ENCODE data around the gene ZNF287. TPM values are rescaled to one million over a fixed set of nuclear protein-coding genes. Genes with fewer than 3 reads are reported as not detected.

Gene ZNF287
- total RNA-seq (10 to 100 TPM; 18.8 to 21.6 TPM), polyA plus RNA-seq (10 to 100 TPM in 2 of 3 donors, 1 to 10 TPM in 1; 9.4 to 15.1 (median 11.4) TPM), total RNA-seq (12.0 to 32.9 (median 14.9) reads per million in 6 experiments)

- peak; percentile 94 to 96 for ATAC-seq
- Mint-ChIP-seq H3K4me1 (peaks cover 10 to 26% (median 19%) of the 10 kb centered on the region in 4 donors), H3K27ac (peak within 1 kb of the TSS; percentile 81 to 98 (median 96)), H3K9me3 (no peaks in the 10 kb centered on the region), H3K36me3 (peaks cover 5 to 17% (median 13%) of the 10 kb centered on the region in 3 donors), H3K4me3 (peak within 1 kb of the TSS; percentile 81 to 92 (median 86)), H3K27me3 (peaks cover 0 to 7% (median 2%) of the 10 kb centered on the region in 5 donors)
- POLR2A ChIA-PET, result interaction anchor here (1.1 to 1.7 kb wide), 2 partner anchors 15 to 33 kb away, joined by 6 to 9 read pairs; no protein-coding TSS in a partner anchor
- DNase-seq, result peak; percentile 90 to 98 (median 94)
Measured at GRCh38 chr17:16568541-16569357, at the start of gene ZNF287. Gene ZNF287 (minus strand): TSS chr17:16569204. CDS start chr17:16567731, 1,473 bp downstream.

GRCh38 chr17:16617481-16618060 lies 48.6 kb upstream of the ZNF287 start:
- no peaks in the 10 kb centered on the region for H3K4me1 Mint-ChIP-seq
- DNase-seq, result no peak
- H3K4me3 Mint-ChIP-seq, result no peak overlapping the region
- H3K27me3 Mint-ChIP-seq, result no peaks in the 10 kb centered on the region
- peaks cover 18 to 97% (median 57%) of the 10 kb centered on the region in 9 donors for H3K9me3 Mint-ChIP-seq
- POLR2A ChIA-PET, result no interaction called here
- no peak for ATAC-seq
- peaks cover 5 to 55% (median 43%) of the 10 kb centered on the region in 3 donors for H3K36me3 Mint-ChIP-seq
- H3K27ac Mint-ChIP-seq, result peak overlapping the region in 1 of 10 donors; percentile 15

DNA sequence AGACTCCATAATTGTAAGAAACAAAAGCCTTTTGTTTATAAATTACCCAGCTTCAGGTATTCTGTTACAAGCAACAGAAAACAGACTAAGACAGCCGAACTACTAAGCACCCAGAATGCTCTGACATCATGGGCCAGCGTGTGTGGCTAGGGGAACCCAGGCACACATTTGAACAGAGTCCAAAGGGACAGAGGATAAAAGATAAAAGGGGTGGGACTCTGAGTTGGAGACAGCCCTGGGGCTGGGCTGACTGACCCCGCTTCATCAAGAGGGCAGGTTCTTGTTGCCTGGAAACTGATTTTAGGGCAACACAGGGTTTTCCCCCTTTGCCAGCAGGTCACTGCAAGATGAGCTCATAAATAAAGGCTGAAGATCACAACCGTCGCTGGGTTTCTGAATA lies 30.5 kb upstream of the ZNF287 start:
- Mint-ChIP-seq H3K27ac (no peak overlapping the region), H3K4me3 (no peak overlapping the region), H3K27me3 (peaks cover 0 to 6% (median 4%) of the 10 kb centered on the region in 5 donors), H3K9me3 (peaks cover 6 to 25% (median 11%) of the 10 kb centered on the region in 9 donors), H3K36me3 (peaks cover 0 to 14% (median 9%) of the 10 kb centered on the region in 3 donors), H3K4me1 (no peaks in the 10 kb centered on the region)
- DNase-seq (no peak), ATAC-seq (no peak)
- POLR2A ChIA-PET, result no interaction called here

GRCh38 chr17:16593356-16594102 lies 24.5 kb upstream of the ZNF287 start:
- Mint-ChIP-seq H3K27me3 (peaks cover 3 to 33% (median 22%) of the 10 kb centered on the region in 5 donors), H3K36me3 (no peaks in the 10 kb centered on the region)

DNA sequence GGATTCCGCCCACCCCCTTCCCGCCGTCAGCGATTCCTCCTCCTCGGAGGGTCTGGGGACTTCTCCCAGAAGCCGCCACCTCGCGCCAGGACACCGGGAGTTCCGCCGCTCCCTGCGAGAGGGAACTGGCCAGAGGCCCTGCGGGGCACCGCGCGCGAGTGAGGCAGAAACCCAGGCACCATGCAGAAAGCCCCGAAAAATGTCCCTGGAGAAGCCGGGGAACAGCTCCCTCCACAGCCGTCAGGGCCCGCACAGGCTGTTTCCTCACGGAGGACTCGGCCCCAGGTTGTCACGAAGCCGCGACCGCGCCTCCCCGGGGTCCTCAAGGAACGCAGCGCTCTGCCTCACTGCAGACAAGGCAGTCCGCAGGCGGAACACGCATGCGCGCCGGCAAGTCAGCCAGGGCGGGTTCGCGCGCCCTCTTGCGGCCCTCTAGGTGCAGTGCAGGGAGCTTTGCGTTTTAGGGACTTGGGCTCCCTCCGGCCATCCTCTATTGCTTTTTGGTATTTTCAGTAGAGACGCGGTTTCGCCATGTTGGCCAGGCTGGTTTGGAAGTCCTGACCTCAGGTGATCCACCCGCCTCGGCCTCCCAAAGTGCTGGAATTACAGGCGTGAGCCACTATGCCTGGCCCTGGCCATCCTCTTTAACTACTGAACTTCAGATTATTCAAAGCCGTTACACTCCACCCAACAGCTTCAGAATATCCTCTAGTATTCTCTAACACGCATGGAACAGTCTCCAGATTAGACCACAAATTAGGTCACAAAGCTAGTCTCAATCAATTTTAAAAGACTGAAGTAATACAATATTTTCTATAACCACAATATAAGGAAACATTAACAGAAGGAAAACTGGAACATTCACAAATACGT lies 20.3 kb upstream of the ZNF287 start:
- Mint-ChIP-seq H3K9me3 (no peaks in the 10 kb centered on the region), H3K4me3 (peak overlapping the region; percentile 73 to 84 (median 79)), H3K27ac (peak overlapping the region in 7 of 10 donors; percentile 37 to 89 (median 60)), H3K4me1 (peaks cover 3 to 14% (median 6%) of the 10 kb centered on the region in 4 donors), H3K36me3 (no peaks in the 10 kb centered on the region), H3K27me3 (peaks cover 7 to 35% (median 30%) of the 10 kb centered on the region in 5 donors)
- ATAC-seq, result peak; percentile 80 to 85
- peak; percentile 87 to 96 (median 92) for DNase-seq
- POLR2A ChIA-PET, result interaction anchor here (0.6 to 3.6 kb wide), 4 partner anchors 30 to 209 kb away, joined by 3 to 19 read pairs (median 3); partner anchors contain the start of gene UBB

More at GRCh38 chr17:16593356-16594102, 24.5 kb upstream of the ZNF287 start:
- no peak overlapping the region for H3K27ac Mint-ChIP-seq
- ATAC-seq (no peak), DNase-seq (no peak)
- POLR2A ChIA-PET, result no interaction called here
- no peaks in the 10 kb centered on the region for H3K9me3 Mint-ChIP-seq
- no peak overlapping the region for H3K4me3 Mint-ChIP-seq
- H3K4me1 Mint-ChIP-seq, result peaks cover 0 to 7% (median 2%) of the 10 kb centered on the region in 4 donors

GRCh38 chr17:16585796-16586195 lies 16.8 kb upstream of the ZNF287 start:
- Mint-ChIP-seq H3K4me1 (peaks cover 5 to 29% (median 17%) of the 10 kb centered on the region in 4 donors), H3K9me3 (no peaks in the 10 kb centered on the region), H3K27me3 (peaks cover 4 to 29% (median 9%) of the 10 kb centered on the region in 5 donors), H3K36me3 (no peaks in the 10 kb centered on the region), H3K4me3 (peak overlapping the region in 1 of 10 donors; percentile 6), H3K27ac (peak overlapping the region in 1 of 10 donors; percentile 79)
- no peak for ATAC-seq
- no peak for DNase-seq
- POLR2A ChIA-PET, result interaction anchor here (0.6 to 1.0 kb wide), 2 partner anchors 20 to 50 kb away, joined by 3 to 4 read pairs; no protein-coding TSS in a partner anchor

DNA sequence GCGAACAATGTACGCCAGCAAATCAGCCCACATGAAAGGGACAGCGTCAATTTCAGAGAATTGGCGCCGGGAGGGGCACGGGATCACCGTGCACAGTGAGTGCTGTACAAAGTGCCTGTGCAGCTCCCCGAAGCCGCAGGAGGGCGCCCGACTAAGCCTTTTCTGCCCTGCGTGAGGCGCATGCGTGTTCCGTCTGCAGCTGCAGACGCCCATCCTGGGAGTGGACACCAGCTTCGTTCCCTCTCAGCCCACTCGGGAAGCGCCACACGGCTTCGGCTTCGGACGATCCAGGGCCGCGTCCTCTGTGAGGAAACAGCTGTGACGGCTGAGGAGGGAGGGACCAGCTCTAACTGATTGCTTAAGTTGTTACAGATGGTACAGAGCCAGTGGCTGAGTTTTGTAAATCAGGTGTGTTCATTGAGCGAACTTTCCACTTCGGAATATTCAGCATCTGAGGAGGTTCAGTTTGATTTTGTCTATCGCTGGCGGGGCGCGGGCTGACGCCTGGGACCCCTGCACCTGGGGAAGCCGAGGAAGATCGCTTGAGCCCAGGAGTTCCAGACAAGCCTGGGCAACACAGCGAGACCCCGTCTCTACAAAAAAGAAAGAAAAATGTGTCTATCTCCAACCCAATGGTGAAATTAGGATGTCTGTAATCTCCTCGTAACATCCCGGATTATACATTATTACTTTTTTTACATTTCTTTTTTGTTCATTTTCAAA lies 15.4 kb upstream of the ZNF287 start:
- peak overlapping the region; percentile 78 to 89 (median 86) for H3K4me3 Mint-ChIP-seq
- DNase-seq, result peak; percentile 88 to 96 (median 95)
- H3K36me3 Mint-ChIP-seq, result peaks cover 0 to 3% (median 0%) of the 10 kb centered on the region in 3 donors
- H3K27me3 Mint-ChIP-seq, result peaks cover 8 to 32% (median 10%) of the 10 kb centered on the region in 5 donors
- H3K4me1 Mint-ChIP-seq, result peaks cover 5 to 26% (median 16%) of the 10 kb centered on the region in 4 donors
- peak; percentile 95 to 99 for ATAC-seq
- H3K27ac Mint-ChIP-seq, result peak overlapping the region; percentile 72 to 99 (median 97)
- H3K9me3 Mint-ChIP-seq, result no peaks in the 10 kb centered on the region
- POLR2A ChIA-PET, result interaction anchor here (1.1 to 2.1 kb wide), 4 partner anchors 15 to 146 kb away, joined by 3 to 23 read pairs (median 5); partner anchors contain the start of gene ZNF287

DNA sequence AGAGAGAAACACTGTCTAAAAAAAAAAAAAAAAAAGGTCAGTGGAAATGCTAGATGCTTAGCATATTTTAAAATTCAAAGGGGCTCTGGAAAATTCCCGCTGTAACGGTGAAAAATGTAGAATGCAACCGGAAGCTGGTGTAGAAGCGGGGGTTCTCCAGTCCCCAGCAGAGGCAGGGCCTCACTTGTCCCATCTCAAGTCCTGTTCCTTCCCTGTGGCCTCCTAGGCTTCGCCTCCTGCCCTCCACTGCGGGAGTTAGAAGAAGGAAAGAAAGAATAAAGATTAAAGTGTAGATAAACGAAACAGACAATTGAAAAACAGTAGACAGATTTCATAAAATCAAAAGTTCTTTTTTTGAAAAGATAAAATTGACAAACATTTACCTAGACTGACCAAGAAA lies 14.8 kb upstream of the ZNF287 start:
- DNase-seq (peak in 3 of 10 donors; percentile 4 to 26 (median 24)), ATAC-seq (peak; percentile 21 to 27)
- H3K27ac Mint-ChIP-seq, result peak overlapping the region; percentile 72 to 99 (median 97)

DNA sequence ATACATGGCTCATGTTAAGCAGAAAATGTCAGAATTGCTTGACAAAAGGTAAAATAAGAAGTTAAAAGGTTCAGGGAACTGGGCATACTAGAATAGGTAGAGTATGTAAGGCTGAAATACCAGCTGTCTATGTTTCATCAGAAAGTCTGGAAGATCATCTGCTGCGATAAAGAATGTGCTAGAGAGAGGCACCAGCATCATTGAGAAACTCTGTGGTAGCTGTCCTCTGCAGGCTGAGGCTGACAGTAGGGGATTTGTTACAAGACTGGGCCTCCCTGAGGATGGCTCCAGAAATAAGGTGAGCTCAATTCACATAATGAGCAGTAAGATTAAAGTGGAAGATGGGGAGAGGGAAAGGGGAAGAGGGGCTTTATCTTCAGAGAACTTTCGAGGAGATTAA lies 4.5 kb upstream of the ZNF287 start:
- POLR2A ChIA-PET, result no interaction called here

More for the DNA sequence above, 14.8 kb upstream of the ZNF287 start:
- peaks cover 0 to 4% (median 0%) of the 10 kb centered on the region in 3 donors for H3K36me3 Mint-ChIP-seq
- peaks cover 8 to 34% (median 14%) of the 10 kb centered on the region in 5 donors for H3K27me3 Mint-ChIP-seq
- peaks cover 5 to 24% (median 16%) of the 10 kb centered on the region in 4 donors for H3K4me1 Mint-ChIP-seq
- H3K4me3 Mint-ChIP-seq, result peak overlapping the region; percentile 78 to 89 (median 86)
- no peaks in the 10 kb centered on the region for H3K9me3 Mint-ChIP-seq
- POLR2A ChIA-PET, result interaction anchor here (0.6 to 2.1 kb wide), 5 partner anchors 15 to 1186 kb away, joined by 3 to 23 read pairs (median 4); partner anchors contain the start of gene ZNF287

GRCh38 chr17:16569358-16569712 lies 331 bp upstream of the ZNF287 start:
- ATAC-seq (no peak), DNase-seq (no peak)
- POLR2A ChIA-PET, result interaction anchor here (1.1 to 1.7 kb wide), 2 partner anchors 15 to 33 kb away, joined by 6 to 9 read pairs; no protein-coding TSS in a partner anchor
- peaks cover 10 to 26% (median 19%) of the 10 kb centered on the region in 4 donors for H3K4me1 Mint-ChIP-seq
- no peaks in the 10 kb centered on the region for H3K9me3 Mint-ChIP-seq
- H3K4me3 Mint-ChIP-seq, result peak overlapping the region; percentile 81 to 92 (median 86)
- peak overlapping the region; percentile 81 to 98 (median 96) for H3K27ac Mint-ChIP-seq
- H3K27me3 Mint-ChIP-seq, result peaks cover 0 to 8% (median 2%) of the 10 kb centered on the region in 5 donors
- peaks cover 5 to 12% (median 8%) of the 10 kb centered on the region in 3 donors for H3K36me3 Mint-ChIP-seq

More for the DNA sequence above, 4.5 kb upstream of the ZNF287 start:
- peaks cover 0 to 12% (median 2%) of the 10 kb centered on the region in 5 donors for H3K27me3 Mint-ChIP-seq
- H3K4me3 Mint-ChIP-seq, result no peak overlapping the region
- H3K4me1 Mint-ChIP-seq, result peaks cover 2 to 11% (median 9%) of the 10 kb centered on the region in 4 donors
- H3K36me3 Mint-ChIP-seq, result peaks cover 0 to 5% (median 0%) of the 10 kb centered on the region in 3 donors
- no peak overlapping the region for H3K27ac Mint-ChIP-seq
- no peak for DNase-seq
- ATAC-seq, result no peak
- H3K9me3 Mint-ChIP-seq, result no peaks in the 10 kb centered on the region

All from naive thymus-derived CD8-positive, alpha-beta T cell (primary cell).